Stimulated activated CD4-positive, alpha-beta T cell treated with anti-CD3 and anti-CD28 coated beads, Interleukin-12 subunit alpha, Interleukin-12 subunit beta, amount 100 ng/mL, for 24 hours (primary cell): ENCODE results near the gene ERVH48-1.
A peak's percentile ranks its signal among the peaks of the same experiment; 100 is the strongest.
"Not testable (repeated sequence)": the region's sequence is repeated elsewhere in the genome, so short reads cannot be mapped to it uniquely, and the experiment has no call there.

Source experiments
- DNase-seq, 2 experiments: peaks; one replicate each; pipeline ENCODE4 v3.0.0-alpha.2; 2020; ENCODE audit warnings: low read depth in 2 of 2

Gene ERVH48-1

GRCh38 chr21:42908484-42908883 is 16.9 kb downstream of the ERVH48-1 start:
- not testable (repeated sequence) for DNase-seq

- DNase-seq = no peak
Observed at GRCh38 chr21:42906233-42906632, 19.2 kb downstream of the ERVH48-1 start.

GRCh38 chr21:42905195-42905594 is 20.2 kb downstream of the ERVH48-1 start:
- DNase-seq = no peak

- DNase-seq = no peak
Observed at GRCh38 chr21:42903817-42904216, 21.6 kb downstream of the ERVH48-1 start.

GRCh38 chr21:42900446-42900845 is 25.0 kb downstream of the ERVH48-1 start:
- DNase-seq = no peak

- peak; percentile 100 for DNase-seq
Observed at GRCh38 chr21:42892931-42893755, 32.3 kb downstream of the ERVH48-1 start, which contains the start of gene NDUFV3. NDUFV3 (plus strand) TSS chr21:42893309; CDS start chr21:42893334, 25 bp downstream.

- DNase-seq = no peak
Observed at GRCh38 chr21:42892582-42892930, 32.9 kb downstream of the ERVH48-1 start.

GRCh38 chr21:42887326-42887725 is 38.1 kb downstream of the ERVH48-1 start:
- DNase-seq = no peak

- no peak for DNase-seq
Observed at GRCh38 chr21:42883921-42884320, 41.5 kb downstream of the ERVH48-1 start.

GRCh38 chr21:42880352-42880751 is 45.1 kb downstream of the ERVH48-1 start:
- no peak for DNase-seq

GRCh38 chr21:42878993-42879787 is 46.2 kb downstream of the ERVH48-1 start, which contains the start of gene WDR4:
WDR4 (minus strand) TSS chr21:42879539; CDS start chr21:42879495, 44 bp downstream.
- DNase-seq = peak; percentile 98 to 99

- no peak for DNase-seq
Observed at GRCh38 chr21:42878678-42878992, 46.8 kb downstream of the ERVH48-1 start.

GRCh38 chr21:42875811-42876210 is 49.6 kb downstream of the ERVH48-1 start:
- not testable (repeated sequence) for DNase-seq

- no peak for DNase-seq
Observed at GRCh38 chr21:42873096-42873495, 52.3 kb downstream of the ERVH48-1 start.

GRCh38 chr21:42868196-42868595 is 57.2 kb downstream of the ERVH48-1 start:
- no peak for DNase-seq
